ENCODE data around the gene RAB7B. TPM values are rescaled to one million over a fixed set of nuclear protein-coding genes. Genes with fewer than 3 reads are reported as not detected.

The RAB7B gene
- polyA plus RNA-seq, 2 of the 4 experiments (the other 2 are of a cell fraction) = 0.08 to 0.30 TPM

GRCh38 chr1:206040328-206040727 lies 37.1 kb upstream of the RAB7B start:
- no peaks in the 10 kb centered on the region for H3K4me1 ChIP-seq
- WGBS (ENCODE audit: missing lambda C conversion rate) = 28% methylated on average over 5 of the region's 5 CpGs
- no peaks in the 10 kb centered on the region for H3K9me3 ChIP-seq
- TF ChIP-seq CTCF (IDR thresholded peaks at IDR 0.05) (no peak), PHF8 (IDR thresholded peaks at IDR 0.05; ENCODE audit: borderline replicate concordance, low read depth) (no peak), PBX3 (IDR thresholded peaks at IDR 0.05) (no peak), CHD4 (IDR thresholded peaks at IDR 0.05; ENCODE audit: borderline replicate concordance) (no peak), KDM1A (IDR thresholded peaks at IDR 0.05; ENCODE audit: low read depth) (no peak)
- TF ChIP-seq, protein P1, sequence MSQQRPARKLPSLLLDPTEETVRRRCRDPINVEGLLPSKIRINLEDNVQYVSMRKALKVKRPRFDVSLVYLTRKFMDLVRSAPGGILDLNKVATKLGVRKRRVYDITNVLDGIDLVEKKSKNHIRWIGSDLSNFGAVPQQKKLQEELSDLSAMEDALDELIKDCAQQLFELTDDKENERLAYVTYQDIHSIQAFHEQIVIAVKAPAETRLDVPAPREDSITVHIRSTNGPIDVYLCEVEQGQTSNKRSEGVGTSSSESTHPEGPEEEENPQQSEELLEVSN (IDR thresholded peaks at IDR 0.05; ENCODE audit: borderline replicate concordance, low read depth) = no peak
- POLR2A ChIA-PET = no interaction called here
- no peak overlapping the region for H3K27ac ChIP-seq
- FAIRE-seq = no peak
- no peak overlapping the region; the same call in 2 of the 3 replicates for H3K4me2 ChIP-seq
- no peak overlapping the region for H3K4me3 ChIP-seq
- ATAC-seq = peak; percentile 47 to 61; a peak in 4 of 6 replicates
- DNase-seq (ENCODE audit: low read depth in 1 of 2, low spot score in 1 of 2) = no peak
- CTCF ChIA-PET = interaction anchor here (0.8 kb wide), 1 partner anchor 45 kb away, joined by 3 read pairs; no protein-coding TSS in a partner anchor

- WGBS (ENCODE audit: missing lambda C conversion rate) = 43% methylated on average over 7 of the region's 7 CpGs
- ChIA-PET CTCF (interaction anchor here (1.3 kb wide), 1 partner anchor 9 kb away, joined by 7 read pairs; no protein-coding TSS in a partner anchor), POLR2A (interaction anchor here (0.7 kb wide), 1 partner anchor 11 kb away, joined by 7 read pairs; no protein-coding TSS in a partner anchor)
- TF ChIP-seq RARB (CRISPR knock-in tag; IDR thresholded peaks at IDR 0.05) (no peak), EHF (CRISPR knock-in tag; IDR thresholded peaks at IDR 0.05) (no peak), RNF2 (IDR thresholded peaks at IDR 0.05; ENCODE audit: borderline replicate concordance, low read depth) (no peak), CEBPB (IDR thresholded peaks at IDR 0.05) (no peak), FOXS1 (CRISPR knock-in tag; IDR thresholded peaks at IDR 0.05) (no peak), CHD4 (IDR thresholded peaks at IDR 0.05; ENCODE audit: borderline replicate concordance) (no peak), PBX3 (IDR thresholded peaks at IDR 0.05) (no peak), NR3C1 (IDR thresholded peaks at IDR 0.05) (no peak), TP53 (CRISPR knock-in tag; IDR thresholded peaks at IDR 0.05) (no peak), MAFK (IDR thresholded peaks at IDR 0.05; ENCODE audit: partially characterized antibody) (no peak), JUNB (IDR thresholded peaks at IDR 0.05) (no peak), ZFP36 (IDR thresholded peaks at IDR 0.05; ENCODE audit: borderline replicate concordance, partially characterized antibody) (no peak), ESRRA (IDR thresholded peaks at IDR 0.05; ENCODE audit: borderline replicate concordance, low read length) (no peak), HMGXB4 (CRISPR knock-in tag; IDR thresholded peaks at IDR 0.05; ENCODE audit: borderline replicate concordance) (no peak), CHD2 (IDR thresholded peaks at IDR 0.05; ENCODE audit: low read length, partially characterized antibody) (no peak), HOXB5 (CRISPR knock-in tag; IDR thresholded peaks at IDR 0.05) (no peak), BHLHE40 (IDR thresholded peaks at IDR 0.05; ENCODE audit: low read depth, low read length) (no peak)
- TF ChIP-seq, protein P2, sequence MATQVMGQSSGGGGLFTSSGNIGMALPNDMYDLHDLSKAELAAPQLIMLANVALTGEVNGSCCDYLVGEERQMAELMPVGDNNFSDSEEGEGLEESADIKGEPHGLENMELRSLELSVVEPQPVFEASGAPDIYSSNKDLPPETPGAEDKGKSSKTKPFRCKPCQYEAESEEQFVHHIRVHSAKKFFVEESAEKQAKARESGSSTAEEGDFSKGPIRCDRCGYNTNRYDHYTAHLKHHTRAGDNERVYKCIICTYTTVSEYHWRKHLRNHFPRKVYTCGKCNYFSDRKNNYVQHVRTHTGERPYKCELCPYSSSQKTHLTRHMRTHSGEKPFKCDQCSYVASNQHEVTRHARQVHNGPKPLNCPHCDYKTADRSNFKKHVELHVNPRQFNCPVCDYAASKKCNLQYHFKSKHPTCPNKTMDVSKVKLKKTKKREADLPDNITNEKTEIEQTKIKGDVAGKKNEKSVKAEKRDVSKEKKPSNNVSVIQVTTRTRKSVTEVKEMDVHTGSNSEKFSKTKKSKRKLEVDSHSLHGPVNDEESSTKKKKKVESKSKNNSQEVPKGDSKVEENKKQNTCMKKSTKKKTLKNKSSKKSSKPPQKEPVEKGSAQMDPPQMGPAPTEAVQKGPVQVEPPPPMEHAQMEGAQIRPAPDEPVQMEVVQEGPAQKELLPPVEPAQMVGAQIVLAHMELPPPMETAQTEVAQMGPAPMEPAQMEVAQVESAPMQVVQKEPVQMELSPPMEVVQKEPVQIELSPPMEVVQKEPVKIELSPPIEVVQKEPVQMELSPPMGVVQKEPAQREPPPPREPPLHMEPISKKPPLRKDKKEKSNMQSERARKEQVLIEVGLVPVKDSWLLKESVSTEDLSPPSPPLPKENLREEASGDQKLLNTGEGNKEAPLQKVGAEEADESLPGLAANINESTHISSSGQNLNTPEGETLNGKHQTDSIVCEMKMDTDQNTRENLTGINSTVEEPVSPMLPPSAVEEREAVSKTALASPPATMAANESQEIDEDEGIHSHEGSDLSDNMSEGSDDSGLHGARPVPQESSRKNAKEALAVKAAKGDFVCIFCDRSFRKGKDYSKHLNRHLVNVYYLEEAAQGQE (IDR thresholded peaks at IDR 0.05) = no peak
- no peak overlapping the region for H3K4me2 ChIP-seq
- H3K4me3 ChIP-seq = no peak overlapping the region
- DNase-seq (ENCODE audit: low read depth in 1 of 2, low spot score in 1 of 2) (no peak), FAIRE-seq (no peak), ATAC-seq (no peak)
- H3K27ac ChIP-seq = no peak overlapping the region
- H3K9me3 ChIP-seq = no peaks in the 10 kb centered on the region
- H3K4me1 ChIP-seq = no peaks in the 10 kb centered on the region
These were observed 36.1 kb upstream of the RAB7B start for GRCh38 chr1:206039046-206039973.
